Osteocyte (in vitro differentiated cells): ENCODE results near the gene ANO2. TPM values are rescaled to one million over a fixed set of nuclear protein-coding genes. Genes with fewer than 3 reads are reported as not detected.

Source experiments
- DNase-seq: peaks from one replicate; pipeline ENCODE4 v3.0.0; 2021; ENCODE audit warnings: mixed read lengths; ENCODE audit not compliant: unreplicated experiment; ENCODE audit errors: extremely low spot score
- H3K27ac Mint-ChIP-seq: one replicate; pipeline ENCODE4 v1.8.0; 2021; ENCODE audit warnings: mild to moderate bottlenecking, mixed read lengths; ENCODE audit not compliant: unreplicated experiment
- H3K27me3 Mint-ChIP-seq: one replicate; pipeline ENCODE4 v1.8.0; 2021; ENCODE audit warnings: mixed read lengths; ENCODE audit not compliant: unreplicated experiment
- H3K36me3 Mint-ChIP-seq: one replicate; pipeline ENCODE4 v1.8.0; 2021; ENCODE audit warnings: mixed read lengths; ENCODE audit not compliant: unreplicated experiment
- H3K4me1 Mint-ChIP-seq: one replicate; pipeline ENCODE4 v1.8.0; 2021; ENCODE audit warnings: mixed read lengths; ENCODE audit not compliant: unreplicated experiment
- H3K4me3 Mint-ChIP-seq: one replicate; pipeline ENCODE4 v1.8.0; 2021; ENCODE audit warnings: mild to moderate bottlenecking, moderate library complexity, mixed read lengths; ENCODE audit not compliant: unreplicated experiment
- H3K9me3 Mint-ChIP-seq: one replicate; pipeline ENCODE4 v1.8.0; 2021; ENCODE audit warnings: mixed read lengths; ENCODE audit not compliant: unreplicated experiment
- CTCF ChIP-seq: fragments of 200-600 bp; sonication (generic); IDR thresholded peaks from 2 replicates; pipeline ENCODE4 v1.5.0; 2021; ENCODE audit warnings: antibody characterized with exemption, mild to moderate bottlenecking, moderate library complexity
- total RNA-seq: library from RNA; stranded (reverse); gene quantifications from 2 replicates; pipeline ENCODE4 v1.2.1, GENCODE V29; 2021

ANO2 gene
- total RNA-seq, 1 donor from 2014 or later, result 0.59 TPM

- Mint-ChIP-seq H3K27ac (no peak overlapping the region), H3K4me3 (no peak overlapping the region), H3K4me1 (no peaks in the 10 kb centered on the region), H3K36me3 (peaks cover 2% of the 10 kb centered on the region), H3K27me3 (peaks cover 56% of the 10 kb centered on the region), H3K9me3 (peaks cover 13% of the 10 kb centered on the region)
- DNase-seq, result no peak
- no peak for TF ChIP-seq CTCF
Observed at GRCh38 chr12:5953835-5954586, 9.0 kb upstream of the ANO2 start.

GRCh38 chr12:5952031-5952430 lies 7.0 kb upstream of the ANO2 start:
- no peaks in the 10 kb centered on the region for H3K36me3 Mint-ChIP-seq
- H3K27me3 Mint-ChIP-seq, result peaks cover 44% of the 10 kb centered on the region
- H3K4me3 Mint-ChIP-seq, result no peak overlapping the region
- H3K4me1 Mint-ChIP-seq, result no peaks in the 10 kb centered on the region
- TF ChIP-seq CTCF, result no peak
- no peak overlapping the region for H3K27ac Mint-ChIP-seq
- H3K9me3 Mint-ChIP-seq, result peaks cover under 1% of the 10 kb centered on the region
- DNase-seq, result no peak

GRCh38 chr12:5948696-5949095 lies 3.6 kb upstream of the ANO2 start:
- Mint-ChIP-seq H3K9me3 (no peaks in the 10 kb centered on the region), H3K27ac (no peak overlapping the region), H3K4me3 (no peak overlapping the region), H3K27me3 (peaks cover 59% of the 10 kb centered on the region), H3K4me1 (peaks cover 13% of the 10 kb centered on the region), H3K36me3 (no peaks in the 10 kb centered on the region)
- no peak for TF ChIP-seq CTCF
- no peak for DNase-seq

- DNase-seq, result no peak
- Mint-ChIP-seq H3K27ac (no peak overlapping the region), H3K27me3 (peaks cover 65% of the 10 kb centered on the region), H3K36me3 (no peaks in the 10 kb centered on the region), H3K4me1 (peaks cover 13% of the 10 kb centered on the region), H3K4me3 (no peak overlapping the region), H3K9me3 (no peaks in the 10 kb centered on the region)
- no peak for TF ChIP-seq CTCF
Observed at GRCh38 chr12:5947006-5947405, 1.9 kb upstream of the ANO2 start.

- Mint-ChIP-seq H3K4me3 (no peak overlapping the region), H3K27me3 (peaks cover 62% of the 10 kb centered on the region)
- no peak for TF ChIP-seq CTCF
Observed at GRCh38 chr12:5946388-5946787, 1.3 kb upstream of the ANO2 start.

More at GRCh38 chr12:5946388-5946787, 1.3 kb upstream of the ANO2 start:
- H3K9me3 Mint-ChIP-seq, result no peaks in the 10 kb centered on the region
- H3K27ac Mint-ChIP-seq, result no peak overlapping the region
- H3K36me3 Mint-ChIP-seq, result no peaks in the 10 kb centered on the region
- DNase-seq, result no peak
- H3K4me1 Mint-ChIP-seq, result peaks cover 13% of the 10 kb centered on the region
